B cell (primary cell): ENCODE data around the gene RRP12. TPM values are rescaled to one million over a fixed set of nuclear protein-coding genes. Genes with fewer than 3 reads are reported as not detected.

Experiments
- ATAC-seq: fragments of 200-7000 bp; cut with Tn5 transposase; one replicate; pipeline ENCODE4 v1.10.0; 2021; ENCODE audit warnings: low read depth, mild to moderate bottlenecking, moderate number of reproducible peaks, moderate library complexity
- CTCF ChIA-PET: fragments of 350-600 bp; sonication (Branson Sonifier 250); formaldehyde crosslinking; loops from one replicate; lab custom pipeline; 2021; ENCODE audit warnings: antibody characterized with exemption, inconsistent platforms; lab: Charles Lee
- POLR2A ChIA-PET: fragments of 350-600 bp; sonication (Branson Sonifier 250); formaldehyde crosslinking; loops from one replicate; lab custom pipeline; 2021; ENCODE audit warnings: antibody characterized with exemption; lab: Charles Lee
- DNase-seq: peaks from one replicate; pipeline ENCODE4 v3.0.0; 2013
- H2AFZ ChIP-seq: 2 replicates; pipeline ENCODE4 v1.6.1; 2012; ENCODE audit warnings: mild to moderate bottlenecking, low read depth, low read length; ENCODE audit not compliant: insufficient read depth, poor library complexity, severe bottlenecking
- H3K27ac ChIP-seq, 2 donors: 1 replicate in 1 of 2; 2 replicates in 1 of 2; pipeline ENCODE4 v1.5.1; 2012 to 2013; ENCODE audit warnings: low read length in 2 of 2, mild to moderate bottlenecking in 2 of 2, moderate library complexity in 1 of 2
- H3K27me3 ChIP-seq, 4 experiments: fragments of 200-600 bp in 1 of 4; sonication (generic) in 1 of 4; replicated peaks in 1 of 4; 1 replicate in 2 of 4; 2 replicates in 2 of 4; pipeline versions ENCODE4 v1.6.1 to v1.7.0; 2013 to 2016; ENCODE audit warnings: low read length in 3 of 4, mild to moderate bottlenecking in 2 of 4, mixed read lengths in 1 of 4, moderate library complexity in 1 of 4; ENCODE audit not compliant: insufficient read depth in 4 of 4, control insufficient read depth in 3 of 4; ENCODE audit errors: control extremely low read depth in 1 of 4
- H3K36me3 ChIP-seq, 2 experiments: replicated peaks in 1 of 2; 1 replicate in 1 of 2; 2 replicates in 1 of 2; pipeline versions ENCODE4 v1.6.1 to v1.7.1; 2013; ENCODE audit warnings: low read length in 1 of 2; ENCODE audit not compliant: insufficient read depth in 2 of 2, control insufficient read depth in 1 of 2; ENCODE audit errors: control extremely low read depth in 1 of 2, extremely low read depth in 1 of 2
- H3K4me1 ChIP-seq, 2 donors: fragments of 200-600 bp in 1 of 2; sonication (generic) in 1 of 2; 1 replicate in 1 of 2; 2 replicates in 1 of 2; pipeline versions ENCODE4 v1.5.1 to v1.6.1; 2013 to 2017; ENCODE audit warnings: low read length in 2 of 2; ENCODE audit not compliant: control insufficient read depth in 2 of 2, insufficient read depth in 2 of 2
- H3K4me2 ChIP-seq: replicated peaks from 2 replicates; pipeline ENCODE3; 2012; ENCODE audit warnings: mild to moderate bottlenecking, low read depth, low read length; ENCODE audit not compliant: poor library complexity, severe bottlenecking
- H3K4me3 ChIP-seq, 5 experiments: fragments of 200-600 bp in 1 of 5; sonication (generic) in 1 of 5; 1 replicate in 3 of 5; 2 replicates in 2 of 5; pipeline versions ENCODE4 v1.5.1 to v1.7.0; 2011 to 2016; ENCODE audit warnings: low read length in 4 of 5, mild to moderate bottlenecking in 4 of 5, low read depth in 2 of 5, control low read depth in 1 of 5, moderate library complexity in 1 of 5; ENCODE audit not compliant: insufficient read depth in 1 of 5; ENCODE audit errors: control extremely low read depth in 1 of 5, extremely low read depth in 1 of 5
- H3K79me2 ChIP-seq: fragments of 200-600 bp; sonication (generic); one replicate; pipeline ENCODE4 v1.6.0; 2016; ENCODE audit warnings: low read length; ENCODE audit not compliant: control insufficient read depth, insufficient read depth
- H3K9ac ChIP-seq: fragments of 200-600 bp; sonication (generic); 2 replicates; pipeline ENCODE4 v1.6.1; 2017; ENCODE audit warnings: mild to moderate bottlenecking, low read length, moderate library complexity
- H3K9me3 ChIP-seq, 3 donors: one replicate each; pipeline versions ENCODE4 v1.6.1 to v1.7.1; 2013; ENCODE audit warnings: low read length in 2 of 3; ENCODE audit not compliant: control insufficient read depth in 2 of 3, insufficient read depth in 1 of 3; ENCODE audit errors: control extremely low read depth in 1 of 3
- H4K20me1 ChIP-seq: 2 replicates; pipeline ENCODE4 v1.6.0; 2012; ENCODE audit warnings: mild to moderate bottlenecking, low read length; ENCODE audit not compliant: insufficient read depth, control insufficient read depth, poor library complexity, severe bottlenecking
- H3K27ac Mint-ChIP-seq: one replicate; pipeline ENCODE4 v1.8.0; 2021; ENCODE audit warnings: mixed read lengths
- H3K27me3 Mint-ChIP-seq: one replicate; pipeline ENCODE4 v1.8.0; 2021; ENCODE audit warnings: mixed read lengths
- H3K4me1 Mint-ChIP-seq: one replicate; pipeline ENCODE4 v1.8.0; 2021; ENCODE audit warnings: mixed read lengths
- H3K4me3 Mint-ChIP-seq: one replicate; pipeline ENCODE4 v1.8.0; 2021; ENCODE audit warnings: mixed read lengths
- H3K9me3 Mint-ChIP-seq: one replicate; pipeline ENCODE4 v1.8.0; 2022; ENCODE audit warnings: mixed read lengths; ENCODE audit not compliant: insufficient read depth
- EZH2 ChIP-seq: IDR thresholded peaks from 2 replicates; pipeline ENCODE4 v1.6.1; 2012; ENCODE audit warnings: borderline replicate concordance, low read depth, mild to moderate bottlenecking, moderate library complexity, low read length; ENCODE audit not compliant: insufficient read depth, poor library complexity, severe bottlenecking
- WGBS: methylation state at CpG from one replicate; pipeline ENCODE4 v1.1.5; 2013; ENCODE audit warnings: missing lambda C conversion rate; ENCODE audit not compliant: insufficient coverage; 5-methylcytosine and 5-hydroxymethylcytosine counted together
- intact Hi-C: fragments of 100-400 bp; cut with micrococcal nuclease; formaldehyde crosslinking; loops from one replicate; pipeline ENCODE4 v1.10.0; 2022
- polyA plus RNA-seq: library from polyadenylated mRNA; depleted of rRNA; stranded (reverse); fragments of >200 nt; gene quantifications from 2 replicates; pipeline ENCODE4 v1.2.3, GENCODE V29; 2012
- total RNA-seq, 2 donors: library from RNA; stranded (reverse); fragments of 120-200 nt in 1 of 2; gene quantifications; 1 replicate in 1 of 2; 2 replicates in 1 of 2; pipeline versions ENCODE4 v1.2.3 to v1.2.4, GENCODE V29; 2013 to 2022
- TF ChIP-seq, protein P1 (sequence below): fragments of 200-600 bp; IDR thresholded peaks from one replicate; pipeline ENCODE4 v1.8.0; 2022; ENCODE audit warnings: antibody characterized with exemption, mild to moderate bottlenecking

Gene RRP12
- total and polyA plus RNA-seq, 2 donors (not counting 1 experiment from before 2014, with no cell fraction given), result 19.3 to 35.7 TPM

DNA sequence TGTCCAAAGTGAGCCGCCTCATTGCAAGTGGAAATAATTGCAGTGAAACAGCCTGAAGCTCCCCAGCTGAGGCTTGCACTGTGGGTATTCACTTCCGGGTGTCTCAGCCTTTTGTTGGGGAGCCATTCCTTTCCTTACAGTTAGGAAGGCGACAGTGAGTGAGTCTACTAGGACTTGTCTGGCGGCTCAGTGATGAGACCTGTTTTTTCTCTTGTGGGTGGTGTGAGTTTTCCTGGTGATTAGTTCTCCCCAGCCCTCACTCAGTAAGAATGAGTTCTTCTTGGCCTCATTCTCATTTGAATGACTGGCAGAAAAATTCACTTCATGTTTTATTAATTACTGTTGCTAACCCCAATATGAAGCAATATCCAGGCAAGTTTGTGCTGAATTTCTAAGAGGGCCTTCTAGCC lies 27.4 kb upstream of the RRP12 start:
- Histone ChIP-seq H3K4me2 (peak overlapping the region; percentile 19), H4K20me1 (peaks cover 7% of the 10 kb centered on the region), H3K27ac (peak overlapping the region in 1 of 2 donors; percentile 40), H3K27me3 (no peaks in the 10 kb centered on the region), H3K4me3 (no peak overlapping the region), H2AFZ (no peak overlapping the region), H3K9me3 (no peaks in the 10 kb centered on the region), H3K9ac (no peak overlapping the region), H3K4me1 (peaks cover 21 to 31% of the 10 kb centered on the region in 2 donors), H3K79me2 (peaks cover 35% of the 10 kb centered on the region), H3K36me3 (peaks cover 5 to 36% of the 10 kb centered on the region in 2 experiments)
- ChIA-PET CTCF (interaction anchor here (1.1 kb wide), 1 partner anchor 14 kb away, joined by 3 read pairs; no protein-coding TSS in a partner anchor), POLR2A (no interaction called here)
- no peaks in the 10 kb centered on the region for H3K9me3 Mint-ChIP-seq
- ATAC-seq (no peak), DNase-seq (no peak)
- intact Hi-C loops, result no loop called here
- H3K27me3 Mint-ChIP-seq, result no peaks in the 10 kb centered on the region
- peaks cover 39% of the 10 kb centered on the region for H3K4me1 Mint-ChIP-seq
- peak overlapping the region; percentile 50 for H3K27ac Mint-ChIP-seq
- H3K4me3 Mint-ChIP-seq, result peak overlapping the region; percentile 67
- no CpG with 5 or more reads among the region's 4 CpGs for WGBS
- TF ChIP-seq EZH2, result no peak
- TF ChIP-seq, protein P1, sequence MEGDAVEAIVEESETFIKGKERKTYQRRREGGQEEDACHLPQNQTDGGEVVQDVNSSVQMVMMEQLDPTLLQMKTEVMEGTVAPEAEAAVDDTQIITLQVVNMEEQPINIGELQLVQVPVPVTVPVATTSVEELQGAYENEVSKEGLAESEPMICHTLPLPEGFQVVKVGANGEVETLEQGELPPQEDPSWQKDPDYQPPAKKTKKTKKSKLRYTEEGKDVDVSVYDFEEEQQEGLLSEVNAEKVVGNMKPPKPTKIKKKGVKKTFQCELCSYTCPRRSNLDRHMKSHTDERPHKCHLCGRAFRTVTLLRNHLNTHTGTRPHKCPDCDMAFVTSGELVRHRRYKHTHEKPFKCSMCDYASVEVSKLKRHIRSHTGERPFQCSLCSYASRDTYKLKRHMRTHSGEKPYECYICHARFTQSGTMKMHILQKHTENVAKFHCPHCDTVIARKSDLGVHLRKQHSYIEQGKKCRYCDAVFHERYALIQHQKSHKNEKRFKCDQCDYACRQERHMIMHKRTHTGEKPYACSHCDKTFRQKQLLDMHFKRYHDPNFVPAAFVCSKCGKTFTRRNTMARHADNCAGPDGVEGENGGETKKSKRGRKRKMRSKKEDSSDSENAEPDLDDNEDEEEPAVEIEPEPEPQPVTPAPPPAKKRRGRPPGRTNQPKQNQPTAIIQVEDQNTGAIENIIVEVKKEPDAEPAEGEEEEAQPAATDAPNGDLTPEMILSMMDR, result no peak

DNA sequence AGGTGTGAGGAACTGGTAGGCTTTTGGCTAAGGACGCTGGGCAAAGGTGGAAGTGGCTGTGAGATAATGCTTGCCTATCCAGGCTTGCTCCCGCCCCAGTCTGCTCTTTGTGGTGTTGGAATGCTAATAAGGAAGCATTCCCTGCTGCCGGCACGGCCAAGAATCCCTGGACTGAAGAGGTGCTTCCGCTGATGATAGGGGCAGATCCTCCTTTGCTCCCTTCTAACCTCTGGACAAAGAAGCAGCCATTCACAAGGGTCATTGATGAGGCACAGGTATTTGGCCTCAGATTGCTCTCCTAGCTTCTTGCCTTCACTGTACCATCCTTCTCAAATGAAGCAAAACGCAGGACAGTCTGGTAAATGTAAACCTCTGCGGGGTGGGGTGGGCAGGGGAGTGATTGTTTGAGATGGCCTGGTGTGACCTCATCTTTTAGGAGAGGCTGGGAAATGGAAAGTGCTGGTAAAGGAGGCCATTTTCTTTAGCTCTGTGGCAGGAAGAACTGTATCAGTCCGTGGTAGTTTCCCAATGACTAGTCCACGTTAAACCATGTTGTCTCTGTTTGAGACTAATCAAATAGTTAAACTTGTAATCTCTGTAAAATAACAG lies 26.5 kb upstream of the RRP12 start:
- Histone ChIP-seq H2AFZ (no peak overlapping the region), H3K4me1 (peaks cover 21 to 31% of the 10 kb centered on the region in 2 donors), H3K4me2 (peak overlapping the region; percentile 83), H3K4me3 (peak overlapping the region in 2 of 5 experiments; percentile 68 to 87), H4K20me1 (peaks cover 7% of the 10 kb centered on the region), H3K9ac (no peak overlapping the region), H3K9me3 (no peaks in the 10 kb centered on the region), H3K27me3 (no peaks in the 10 kb centered on the region), H3K79me2 (peaks cover 35% of the 10 kb centered on the region), H3K27ac (peak overlapping the region; percentile 16 to 35), H3K36me3 (peaks cover 5 to 33% of the 10 kb centered on the region in 2 experiments)
- ATAC-seq, result no peak
- POLR2A ChIA-PET, result interaction anchor here (0.6 kb wide), 1 partner anchor 57 kb away, joined by 6 read pairs; no protein-coding TSS in a partner anchor
- no peaks in the 10 kb centered on the region for H3K9me3 Mint-ChIP-seq
- H3K4me1 Mint-ChIP-seq, result peaks cover 43% of the 10 kb centered on the region
- intact Hi-C loops, result no loop called here
- CTCF ChIA-PET, result interaction anchor here (1.0 to 1.2 kb wide), 3 partner anchors 15 to 149 kb away, joined by 3 read pairs; partner anchors contain the start of gene RRP12
- DNase-seq, result no peak
- 79% methylated on average over 5 of the region's 9 CpGs for WGBS
- peak overlapping the region; percentile 97 for H3K4me3 Mint-ChIP-seq
- H3K27ac Mint-ChIP-seq, result peak overlapping the region; percentile 63
- H3K27me3 Mint-ChIP-seq, result no peaks in the 10 kb centered on the region
- TF ChIP-seq EZH2, result no peak
- TF ChIP-seq, protein P1, result no peak
